ENCODE measurements around the gene KCNN3. TPM values are rescaled to one million over a fixed set of nuclear protein-coding genes. Genes with fewer than 3 reads are reported as not detected.

KCNN3 gene
- total and polyA plus RNA-seq, 2 of the 8 experiments (the other 6 are each of a cell fraction or from before 2014, with no cell fraction given), result 2.8 to 3.7 TPM

- TF ChIP-seq CHD7 (IDR thresholded peaks at IDR 0.05; ENCODE audit: insufficient replicate concordance, low read length), result no peak
- TF ChIP-seq CTBP2 (IDR thresholded peaks at IDR 0.05; ENCODE audit: borderline replicate concordance, insufficient read depth, insufficient read length, low read length), result no peak
- TF ChIP-seq ATF2 (IDR thresholded peaks at IDR 0.05; ENCODE audit: low read length), result no peak
- TF ChIP-seq RBBP5 (IDR thresholded peaks at IDR 0.05; ENCODE audit: borderline replicate concordance, low read depth, low read length), result no peak
- no peak for TF ChIP-seq CHD2 (IDR thresholded peaks at IDR 0.05; ENCODE audit: low read length)
- no peak for TF ChIP-seq CBX5 (IDR thresholded peaks at IDR 0.05; ENCODE audit: low read depth, low read length)
- TF ChIP-seq USF2 (IDR thresholded peaks at IDR 0.05; ENCODE audit: low read length), result no peak
These were observed 150.3 kb downstream of the KCNN3 start (continued) for GRCh38 chr1:154719586-154720327.
